HG02973 (cell line): ENCODE results near the gene CSF1.
"Not testable (repeated sequence)": the region's sequence is repeated elsewhere in the genome, so short reads cannot be mapped to it uniquely, and the experiment has no call there.

Experiments
- ATAC-seq: cut with Tn5 transposase; IDR thresholded peaks from one replicate; pipeline ENCODE4 v1.9.1; 2021; ENCODE audit warnings: moderate library complexity; ENCODE audit not compliant: unreplicated experiment

Gene CSF1

GRCh38 chr1:109917768-109918606 is 7.3 kb downstream of the CSF1 start:
- no peak for ATAC-seq

- no peak for ATAC-seq
Measured at GRCh38 chr1:109918671-109919070, 8.0 kb downstream of the CSF1 start.

- no peak for ATAC-seq
Measured at GRCh38 chr1:109919303-109919702, 8.7 kb downstream of the CSF1 start.

- ATAC-seq: not testable (repeated sequence)
Measured at GRCh38 chr1:109920391-109920790, 9.7 kb downstream of the CSF1 start.

- ATAC-seq: no peak
Measured at GRCh38 chr1:109922326-109922725, 11.7 kb downstream of the CSF1 start.

GRCh38 chr1:109923131-109923945 is 12.7 kb downstream of the CSF1 start:
- no peak for ATAC-seq

- ATAC-seq: no peak
Measured at GRCh38 chr1:109923946-109924275, 13.3 kb downstream of the CSF1 start.

GRCh38 chr1:109924316-109924715 is 13.7 kb downstream of the CSF1 start:
- ATAC-seq: no peak

- ATAC-seq: no peak
Measured at GRCh38 chr1:109925159-109925990, 14.7 kb downstream of the CSF1 start.

GRCh38 chr1:109926662-109927300 is 16.1 kb downstream of the CSF1 start:
- ATAC-seq: no peak

GRCh38 chr1:109927356-109927755 is 16.7 kb downstream of the CSF1 start:
- no peak for ATAC-seq

- no peak for ATAC-seq
Measured at GRCh38 chr1:109927911-109928321, 17.3 kb downstream of the CSF1 start.

- no peak for ATAC-seq
Measured at GRCh38 chr1:109928591-109929111, 18.0 kb downstream of the CSF1 start.

- no peak for ATAC-seq
Measured at GRCh38 chr1:109929170-109929569, 18.5 kb downstream of the CSF1 start.

- ATAC-seq: no peak
Measured at GRCh38 chr1:109929588-109930251, 19.1 kb downstream of the CSF1 start.

- no peak for ATAC-seq
Measured at GRCh38 chr1:109930252-109930993, 19.8 kb downstream of the CSF1 start.

- no peak for ATAC-seq
Measured at GRCh38 chr1:109931189-109931731, 20.6 kb downstream of the CSF1 start.

GRCh38 chr1:109931911-109932636 is 21.4 kb downstream of the CSF1 start:
- ATAC-seq: no peak
